ENCODE results near the gene ZBTB11. TPM values are rescaled to one million over a fixed set of nuclear protein-coding genes. Genes with fewer than 3 reads are reported as not detected.
A peak's percentile ranks its signal among the peaks of the same experiment; 100 is the strongest.

The ZBTB11 gene
- total and polyA plus RNA-seq, 2 of the 13 experiments (the other 11 are each of a cell fraction or from before 2014, with no cell fraction given): 5.9 to 18.1 TPM

DNA sequence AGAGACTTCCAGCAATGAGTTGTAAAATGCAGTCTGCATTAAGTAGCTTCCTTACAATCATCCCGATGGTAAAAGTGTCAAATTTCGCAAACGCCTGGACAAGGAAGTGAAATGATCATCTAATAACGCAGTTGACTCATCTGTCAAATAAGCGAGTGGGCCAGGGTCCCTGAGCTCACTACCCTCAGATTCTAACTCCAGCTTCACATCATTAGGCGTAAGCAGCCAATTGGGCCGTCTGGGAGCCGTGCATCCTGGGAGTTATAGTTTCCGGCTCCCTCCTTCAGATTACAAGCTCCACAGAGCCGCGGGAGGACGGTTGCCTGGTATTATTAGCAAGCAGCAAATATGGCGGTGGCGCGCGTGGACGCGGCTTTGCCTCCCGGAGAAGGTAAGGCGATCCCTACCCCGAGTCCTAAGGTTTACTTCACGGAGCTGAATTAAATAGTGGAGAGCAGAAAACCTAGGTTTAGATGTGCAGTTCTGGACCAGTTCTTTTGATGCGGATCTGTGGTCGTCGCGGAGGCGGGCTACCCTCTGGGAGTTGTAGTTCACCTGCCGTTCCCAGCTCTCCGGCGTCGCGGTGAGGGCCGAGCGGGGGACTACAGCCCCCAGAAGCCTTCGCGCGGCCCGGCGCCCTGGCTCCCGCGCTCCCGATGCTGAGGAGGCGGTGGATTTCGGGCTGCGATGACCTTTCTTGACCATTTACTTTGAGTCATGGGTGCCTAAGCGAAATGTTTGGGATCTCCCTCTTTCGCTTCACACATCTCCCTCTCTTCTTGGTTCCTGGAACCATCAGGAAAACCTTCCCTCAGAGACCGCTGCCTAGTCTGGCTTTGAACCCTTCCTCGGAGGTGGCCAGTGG is 47.6 kb upstream of the ZBTB11 start, which contains the start of gene CEP97:
Gene CEP97, plus strand, starts transcription at position 286 of the 865 bp plus-strand sequence. Its CDS starts 63 bp downstream, at position 349.
- H3K4me2 ChIP-seq (ENCODE audit: low read depth, low read length): peak within 1 kb of the TSS; percentile 78
- H3K36me3 ChIP-seq (replicated peaks in 1 of 2; ENCODE audit: control insufficient read depth in 1 of 2, insufficient read depth in 2 of 2, low read length in 2 of 2): 0 out of 5 replicates have a peak, but pooled peaks cover 0 to 6% of the 10 kb centered on the region in 2 experiments
- DNase-seq (ENCODE audit: low spot score) (peak; percentile 87), ATAC-seq (peak; percentile 99), FAIRE-seq (peak; percentile 63)
- peak within 1 kb of the TSS; percentile 98 for H2AFZ ChIP-seq (ENCODE audit: low read length)
- H3K9me3 ChIP-seq (ENCODE audit: low read length): no peaks in the 10 kb centered on the region
- 0% methylated on average over 25 of the region's 49 CpGs for WGBS (ENCODE audit: low lambda C conversion rate)
- no peaks in the 10 kb centered on the region for H4K20me1 ChIP-seq (ENCODE audit: insufficient read depth, low read length)
- H3K27ac ChIP-seq (ENCODE audit: extremely low read length, insufficient read depth, low read length): peak within 1 kb of the TSS; percentile 18
- peak within 1 kb of the TSS; percentile 65 for H3K9ac ChIP-seq (ENCODE audit: insufficient read depth, low read depth, low read length)
- no peaks in the 10 kb centered on the region for H3K79me2 ChIP-seq (ENCODE audit: insufficient read depth, low read length)
- intact Hi-C loops (cut with micrococcal nuclease; ENCODE audit: unreplicated experiment) (loop anchor here (2.0 to 5.0 kb wide), 2 partner anchors 38 to 53 kb away; partner anchors contain the start of genes NXPE3 and RPL24), in situ Hi-C loops (cut with HindIII; ENCODE audit: extremely low pct_ligation_motif_present, low pct_unique_long_range_greater_than_20kb) (no loop called here)
- peak within 1 kb of the TSS; percentile 81 to 86 (median 82) for H3K4me3 ChIP-seq (replicated peaks in 1 of 3; ENCODE audit: insufficient read depth in 1 of 3, low read depth in 2 of 3, low read length in 3 of 3)
- no TSS peak for BruUV-seq (replicated peaks)
- ChIA-PET POLR2A (interaction anchor here (0.9 to 1.8 kb wide), 7 partner anchors 9 to 151 kb away, joined by 3 to 15 read pairs (median 6); partner anchors contain the start of genes NXPE3, RPL24 and ZBTB11), CTCF (ENCODE audit: low intra/inter-chr PET ratio, low total read pairs) (no interaction called here)
- peaks cover 36% of the 10 kb centered on the region for H3K4me1 ChIP-seq (ENCODE audit: insufficient read depth, low read length)
- H3K27me3 ChIP-seq (ENCODE audit: control insufficient read depth in 1 of 2, insufficient read depth in 2 of 2, low read length in 2 of 2): no peaks in the 10 kb centered on the region; a peak in 1 of 5 replicates
- TF ChIP-seq ZNF329 (CRISPR knock-in tag; IDR thresholded peaks at IDR 0.05; ENCODE audit: low read depth): no peak
- no peak for TF ChIP-seq KDM3A (CRISPR knock-in tag; IDR thresholded peaks at IDR 0.05; ENCODE audit: low read depth)
- no peak for TF ChIP-seq ZNF343 (CRISPR knock-in tag; IDR thresholded peaks at IDR 0.05)
- 0 out of 2 replicates have a peak, but pooled peaks have one; percentile 54 for TF ChIP-seq DMAP1 (CRISPR knock-in tag; IDR thresholded peaks at IDR 0.05)
- TF ChIP-seq LCORL (IDR thresholded peaks at IDR 0.05): no peak
- no peak; the same call in 1 of the 2 replicates for TF ChIP-seq LCORL (CRISPR knock-in tag; IDR thresholded peaks at IDR 0.05)
- no peak for TF ChIP-seq SP5 (CRISPR knock-in tag; IDR thresholded peaks at IDR 0.05; ENCODE audit: borderline replicate concordance, low read depth)
- TF ChIP-seq SAP130 (CRISPR knock-in tag; IDR thresholded peaks at IDR 0.05; ENCODE audit: low read depth): peak; percentile 74
- no peak for TF ChIP-seq NR1H2 (CRISPR knock-in tag; IDR thresholded peaks at IDR 0.05; ENCODE audit: borderline replicate concordance, low read depth)
- TF ChIP-seq ZNF230 (CRISPR knock-in tag; IDR thresholded peaks at IDR 0.05): peak; percentile 21; the same call in 1 of the 2 replicates
- TF ChIP-seq ZSCAN29 (CRISPR knock-in tag; conservative IDR thresholded peaks at IDR 0.05): no peak
- TF ChIP-seq MAFF (IDR thresholded peaks at IDR 0.05; ENCODE audit: low read depth, low read length): no peak
- TF ChIP-seq, protein P1, sequence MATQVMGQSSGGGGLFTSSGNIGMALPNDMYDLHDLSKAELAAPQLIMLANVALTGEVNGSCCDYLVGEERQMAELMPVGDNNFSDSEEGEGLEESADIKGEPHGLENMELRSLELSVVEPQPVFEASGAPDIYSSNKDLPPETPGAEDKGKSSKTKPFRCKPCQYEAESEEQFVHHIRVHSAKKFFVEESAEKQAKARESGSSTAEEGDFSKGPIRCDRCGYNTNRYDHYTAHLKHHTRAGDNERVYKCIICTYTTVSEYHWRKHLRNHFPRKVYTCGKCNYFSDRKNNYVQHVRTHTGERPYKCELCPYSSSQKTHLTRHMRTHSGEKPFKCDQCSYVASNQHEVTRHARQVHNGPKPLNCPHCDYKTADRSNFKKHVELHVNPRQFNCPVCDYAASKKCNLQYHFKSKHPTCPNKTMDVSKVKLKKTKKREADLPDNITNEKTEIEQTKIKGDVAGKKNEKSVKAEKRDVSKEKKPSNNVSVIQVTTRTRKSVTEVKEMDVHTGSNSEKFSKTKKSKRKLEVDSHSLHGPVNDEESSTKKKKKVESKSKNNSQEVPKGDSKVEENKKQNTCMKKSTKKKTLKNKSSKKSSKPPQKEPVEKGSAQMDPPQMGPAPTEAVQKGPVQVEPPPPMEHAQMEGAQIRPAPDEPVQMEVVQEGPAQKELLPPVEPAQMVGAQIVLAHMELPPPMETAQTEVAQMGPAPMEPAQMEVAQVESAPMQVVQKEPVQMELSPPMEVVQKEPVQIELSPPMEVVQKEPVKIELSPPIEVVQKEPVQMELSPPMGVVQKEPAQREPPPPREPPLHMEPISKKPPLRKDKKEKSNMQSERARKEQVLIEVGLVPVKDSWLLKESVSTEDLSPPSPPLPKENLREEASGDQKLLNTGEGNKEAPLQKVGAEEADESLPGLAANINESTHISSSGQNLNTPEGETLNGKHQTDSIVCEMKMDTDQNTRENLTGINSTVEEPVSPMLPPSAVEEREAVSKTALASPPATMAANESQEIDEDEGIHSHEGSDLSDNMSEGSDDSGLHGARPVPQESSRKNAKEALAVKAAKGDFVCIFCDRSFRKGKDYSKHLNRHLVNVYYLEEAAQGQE (IDR thresholded peaks at IDR 0.05; ENCODE audit: borderline replicate concordance in 1 of 2, low read depth in 1 of 2, low read length in 2 of 2): no peak
- TF ChIP-seq ZNF260 (CRISPR knock-in tag; IDR thresholded peaks at IDR 0.05; ENCODE audit: borderline replicate concordance, low read depth): no peak
- TF ChIP-seq, protein P2, sequence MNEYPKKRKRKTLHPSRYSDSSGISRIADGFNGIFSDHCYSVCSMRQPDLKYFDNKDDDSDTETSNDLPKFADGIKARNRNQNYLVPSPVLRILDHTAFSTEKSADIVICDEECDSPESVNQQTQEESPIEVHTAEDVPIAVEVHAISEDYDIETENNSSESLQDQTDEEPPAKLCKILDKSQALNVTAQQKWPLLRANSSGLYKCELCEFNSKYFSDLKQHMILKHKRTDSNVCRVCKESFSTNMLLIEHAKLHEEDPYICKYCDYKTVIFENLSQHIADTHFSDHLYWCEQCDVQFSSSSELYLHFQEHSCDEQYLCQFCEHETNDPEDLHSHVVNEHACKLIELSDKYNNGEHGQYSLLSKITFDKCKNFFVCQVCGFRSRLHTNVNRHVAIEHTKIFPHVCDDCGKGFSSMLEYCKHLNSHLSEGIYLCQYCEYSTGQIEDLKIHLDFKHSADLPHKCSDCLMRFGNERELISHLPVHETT (CRISPR knock-in tag; conservative IDR thresholded peaks at IDR 0.05): no peak
- TF ChIP-seq ZNF263 (CRISPR knock-in tag; IDR thresholded peaks at IDR 0.05): no peak
- TF ChIP-seq RFX3 (CRISPR knock-in tag; IDR thresholded peaks at IDR 0.05): no peak
- no peak for TF ChIP-seq JARID2 (CRISPR knock-in tag; IDR thresholded peaks at IDR 0.05; ENCODE audit: insufficient replicate concordance)
- TF ChIP-seq ZNF33B (CRISPR knock-in tag; IDR thresholded peaks at IDR 0.05): no peak; the same call in 1 of the 2 replicates

Measured in HepG2 (cell line).